ENCODE results near the gene COL26A1.
A peak's percentile ranks its signal among the peaks of the same experiment; 100 is the strongest.
"Not testable (repeated sequence)": the region's sequence is repeated elsewhere in the genome, so short reads cannot be mapped to it uniquely, and the experiment has no call there.

The COL26A1 gene

GRCh38 chr7:101453617-101454016 lies 90.9 kb downstream of the COL26A1 start:
- peak; percentile 36 for DNase-seq

DNA sequence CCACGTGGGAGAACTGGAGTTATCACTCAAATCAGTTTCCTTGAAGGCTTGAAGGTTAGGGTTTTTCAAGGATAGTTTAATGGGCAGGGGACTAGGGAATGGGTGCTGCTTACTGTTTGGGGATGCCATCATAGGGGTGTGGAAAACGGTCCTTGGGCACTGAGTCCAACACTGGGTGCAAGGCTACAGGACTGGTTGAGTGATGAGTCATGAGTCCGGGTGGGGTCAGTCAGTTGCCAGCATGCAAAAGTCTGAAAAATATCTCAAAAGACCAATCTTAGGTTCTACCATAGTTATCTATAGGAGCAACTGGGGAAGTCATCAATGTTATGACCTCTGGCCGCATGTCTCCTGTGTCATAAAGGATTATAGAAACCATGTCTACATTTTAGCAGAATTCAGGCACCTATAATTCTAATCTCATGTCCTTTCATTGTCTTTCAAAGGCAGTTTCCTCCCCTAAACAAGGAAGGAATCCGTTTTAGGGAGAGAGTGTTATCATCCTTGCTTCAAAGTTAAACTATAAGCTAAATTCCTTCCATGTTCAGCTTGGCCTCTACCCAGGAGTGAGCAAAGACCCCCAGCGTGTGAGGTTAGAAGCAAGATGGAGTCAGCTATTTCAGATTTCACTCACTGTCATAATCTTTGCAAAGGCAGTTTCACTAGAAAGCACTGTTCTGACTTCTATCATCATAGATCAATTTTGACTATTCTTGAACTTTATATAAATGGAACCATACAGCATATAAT lies 94.5 kb downstream of the COL26A1 start:
- DNase-seq = no peak

DNA sequence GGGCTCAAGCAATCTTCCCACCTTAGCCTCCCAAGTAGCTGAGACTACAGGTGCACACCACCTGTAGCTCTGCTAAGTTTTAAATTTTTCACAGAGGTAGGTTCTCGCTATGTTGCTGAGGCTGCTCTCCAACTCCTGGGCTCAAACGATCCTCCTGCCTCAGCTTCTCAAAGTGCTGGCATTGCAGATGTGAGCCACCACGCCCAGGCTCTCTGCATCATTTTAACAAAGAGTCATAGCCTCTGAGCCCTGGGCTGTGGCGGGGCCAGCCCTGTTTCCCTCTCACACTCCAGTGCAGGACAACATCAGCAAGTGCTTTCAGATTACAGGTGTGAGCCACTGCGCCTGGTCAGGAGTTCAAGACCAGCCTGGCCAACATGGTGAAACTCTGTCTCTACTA lies 102.5 kb downstream of the COL26A1 start:
- no peak for DNase-seq

DNA sequence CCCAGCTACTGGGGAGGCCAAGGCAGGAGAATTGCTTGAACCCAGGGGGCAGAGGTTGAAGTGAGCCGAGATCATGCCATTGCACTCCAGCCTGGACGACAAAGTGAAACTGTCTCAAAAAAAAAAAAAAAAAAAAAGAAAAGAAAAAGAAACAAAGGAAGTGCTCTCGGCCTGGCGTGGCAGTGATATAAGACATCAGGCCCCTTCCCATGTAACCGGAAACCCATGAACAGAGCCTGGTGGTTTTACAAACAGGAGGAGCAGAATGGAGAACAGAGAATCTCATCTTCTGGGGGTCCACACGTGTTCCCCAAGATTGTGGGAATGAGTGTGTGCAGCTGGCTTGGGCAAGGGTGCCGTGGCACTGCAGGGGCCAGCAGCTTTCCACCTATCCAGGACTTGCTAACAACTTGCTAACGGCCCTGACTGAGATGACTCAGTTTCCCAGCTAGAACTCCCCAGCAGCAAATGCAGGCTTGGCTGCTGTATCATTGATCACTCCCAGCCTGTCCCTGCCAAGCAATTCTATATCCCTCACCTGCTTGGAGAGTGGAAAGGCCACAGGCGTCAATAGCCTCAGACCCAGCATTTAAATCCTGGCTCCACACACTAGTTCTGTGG lies 103.0 kb downstream of the COL26A1 start:
- no peak for DNase-seq

GRCh38 chr7:101466871-101467270 lies 104.2 kb downstream of the COL26A1 start:
- peak; percentile 9 for DNase-seq

DNA sequence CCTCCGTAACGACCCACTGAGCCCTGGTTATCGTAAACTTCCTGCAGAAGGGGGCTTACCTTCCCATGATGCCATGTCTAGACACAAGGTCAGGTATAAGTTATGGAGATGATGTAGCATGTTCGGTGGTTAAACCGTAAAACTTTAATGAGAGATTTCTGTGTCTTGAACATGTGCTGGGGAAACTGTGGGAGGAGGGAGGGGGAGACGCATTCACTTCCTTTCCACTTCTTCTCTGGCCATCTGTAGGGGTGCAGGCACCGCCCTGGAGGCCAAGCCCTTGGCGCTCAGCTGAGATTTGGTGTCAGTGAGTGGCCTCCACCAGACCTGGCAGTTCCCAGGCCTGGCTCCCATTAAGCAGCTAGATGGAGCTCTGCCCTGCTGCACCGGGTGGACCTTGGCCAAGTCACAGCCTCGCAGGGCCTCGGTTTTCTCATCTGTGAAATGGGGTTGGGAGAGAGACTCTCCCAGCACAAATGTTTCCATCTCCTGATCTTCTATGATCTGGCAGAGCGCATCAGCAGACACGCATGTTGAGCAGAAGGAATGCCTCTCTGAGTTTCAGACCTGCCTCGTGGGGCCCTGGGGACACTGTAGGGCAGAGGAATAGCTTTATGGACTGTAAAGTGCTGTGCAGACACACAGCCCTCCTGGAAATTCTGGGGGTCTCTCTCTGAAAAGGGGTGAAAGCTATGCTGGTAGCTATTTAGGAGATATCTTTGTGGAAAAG lies 106.0 kb downstream of the COL26A1 start:
- no peak for DNase-seq

GRCh38 chr7:101470668-101471487 lies 108.2 kb downstream of the COL26A1 start:
- DNase-seq = no peak

GRCh38 chr7:101474178-101474577 lies 111.5 kb downstream of the COL26A1 start:
- DNase-seq = no peak

GRCh38 chr7:101475691-101476090 lies 113.0 kb downstream of the COL26A1 start:
- not testable (repeated sequence) for DNase-seq

DNA sequence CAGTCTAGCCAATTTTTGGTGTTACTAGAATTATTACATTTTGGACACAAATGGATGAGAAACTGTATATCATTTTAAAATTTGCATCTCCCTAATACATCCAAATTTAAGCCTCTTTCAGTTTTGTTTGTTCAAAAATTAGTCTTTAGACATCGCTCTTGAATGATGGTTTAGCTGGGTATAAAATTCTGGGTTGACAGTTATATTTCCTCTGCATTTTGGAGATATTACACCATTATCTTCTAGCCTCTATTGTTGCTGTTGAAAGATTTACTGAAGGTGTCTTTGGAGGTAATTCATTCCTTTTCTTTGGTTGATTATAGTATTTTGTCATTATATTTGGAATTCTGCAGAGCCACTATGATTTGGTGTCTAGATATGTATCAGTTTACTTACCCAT lies 116.5 kb downstream of the COL26A1 start:
- no peak for DNase-seq

GRCh38 chr7:101486056-101486432 lies 123.4 kb downstream of the COL26A1 start:
- DNase-seq = not testable (repeated sequence)

DNA sequence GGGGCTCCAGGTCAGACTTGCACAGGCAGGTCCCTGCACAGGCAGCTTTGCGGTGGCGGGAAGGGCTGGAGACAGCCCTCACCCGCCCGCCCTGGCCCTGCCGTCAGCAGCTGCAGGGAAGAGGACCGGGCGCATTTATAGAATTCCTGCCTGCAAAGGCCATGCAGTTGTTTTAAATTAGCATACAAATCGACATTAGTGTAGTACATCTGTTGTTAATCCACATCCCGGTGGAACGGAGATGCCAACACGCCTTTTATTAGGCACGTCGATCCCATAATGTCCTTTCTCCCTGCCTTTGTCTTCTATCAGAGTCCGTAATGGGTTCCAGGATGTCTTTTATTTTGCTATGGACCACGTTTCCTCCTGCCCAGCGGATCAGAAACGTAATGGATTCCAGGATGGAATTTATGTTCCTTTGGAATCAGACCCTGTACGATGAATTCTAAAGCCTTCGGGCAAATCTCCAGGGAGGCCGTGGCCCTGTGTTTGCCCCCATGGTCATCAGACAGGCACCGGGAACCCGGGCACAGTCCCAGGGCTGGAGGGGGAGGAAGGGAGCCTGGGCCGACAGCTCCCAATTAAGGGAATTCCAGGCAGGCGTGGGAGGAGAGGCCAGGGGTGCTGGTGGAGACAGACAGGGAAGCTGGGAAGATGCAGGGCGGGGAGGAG lies 123.9 kb downstream of the COL26A1 start:
- DNase-seq = peak; percentile 62

DNA sequence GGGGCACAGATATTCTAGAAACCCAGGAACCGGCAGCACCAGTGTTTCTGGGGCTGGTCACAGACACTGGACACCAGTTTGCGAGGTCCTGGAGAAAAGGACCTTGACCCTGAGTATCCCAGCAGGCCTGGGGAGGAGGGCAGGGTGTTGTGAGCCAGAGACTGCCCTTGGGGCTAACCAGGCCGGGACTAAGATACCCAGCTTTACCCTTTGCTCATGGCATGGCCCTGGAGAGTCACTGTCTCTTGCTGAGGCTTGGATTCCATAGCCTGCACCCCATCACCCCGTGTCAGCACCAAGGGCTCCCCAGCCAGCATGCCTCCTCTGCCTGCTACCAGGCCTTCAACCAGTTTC lies 124.4 kb downstream of the COL26A1 start:
- no peak for DNase-seq

- no peak for DNase-seq
These were observed 125.1 kb downstream of the COL26A1 start for GRCh38 chr7:101487753-101488152.

- no peak for DNase-seq
These were observed 126.3 kb downstream of the COL26A1 start for GRCh38 chr7:101488826-101489572.

- DNase-seq = not testable (repeated sequence)
These were observed 127.8 kb downstream of the COL26A1 start for GRCh38 chr7:101490439-101490838.

DNA sequence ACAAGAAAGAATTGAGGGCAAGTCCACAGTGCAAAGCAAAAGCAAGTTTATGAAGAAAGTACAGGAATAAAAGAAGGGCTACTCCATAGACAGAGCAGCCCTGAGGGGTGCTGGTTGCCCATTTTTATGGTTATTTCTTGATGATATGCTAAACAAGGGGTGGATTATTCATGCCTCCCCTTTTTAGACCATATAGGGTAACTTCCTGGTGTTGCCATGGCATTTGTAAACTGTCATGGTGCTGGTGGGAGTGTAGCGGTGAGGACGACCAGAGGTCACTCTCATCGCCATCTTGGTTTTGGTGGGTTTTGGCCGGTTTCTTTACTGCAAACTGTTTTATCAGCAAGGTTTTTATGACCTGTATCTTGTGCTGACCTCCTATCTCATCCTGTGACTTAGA lies 128.8 kb downstream of the COL26A1 start:
- not testable (repeated sequence) for DNase-seq

DNA sequence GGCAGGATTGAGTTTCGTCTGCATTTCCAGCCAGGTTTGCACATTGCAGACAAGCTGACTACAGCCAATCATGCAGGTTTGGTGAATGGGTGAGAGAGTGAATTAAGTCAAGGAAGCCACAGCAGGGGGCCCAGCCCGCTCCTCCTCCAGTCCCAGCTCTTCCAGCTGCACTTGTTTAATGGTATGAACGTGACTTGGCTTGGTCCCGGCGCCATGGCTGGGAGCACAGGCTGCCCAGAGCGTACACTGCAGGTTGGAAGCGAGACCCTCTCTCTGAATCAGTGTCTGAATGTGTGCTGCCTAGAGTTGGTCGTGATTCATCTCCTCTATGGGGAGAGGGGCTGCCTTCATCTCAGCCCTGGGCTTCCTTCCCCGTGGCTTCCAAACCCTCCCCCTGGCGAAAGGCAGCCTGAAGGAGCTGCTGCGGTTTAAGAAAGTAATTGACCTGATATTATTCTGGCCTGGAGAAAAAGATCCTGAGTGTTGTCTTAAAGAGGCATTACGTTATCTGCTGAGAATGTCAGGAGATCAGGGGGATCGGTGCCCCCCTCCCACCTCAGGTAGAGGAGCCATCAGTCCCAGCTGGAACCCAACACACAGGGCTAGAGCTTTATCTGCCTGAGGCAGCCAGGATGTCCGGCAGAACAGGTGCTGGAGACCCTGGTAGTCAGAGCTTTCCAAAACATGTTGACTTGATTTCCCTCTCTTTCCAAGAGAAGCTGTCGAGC lies 132.1 kb downstream of the COL26A1 start:
- DNase-seq = no peak

- no peak for DNase-seq
These were observed 133.3 kb downstream of the COL26A1 start for GRCh38 chr7:101496017-101496416.

DNA sequence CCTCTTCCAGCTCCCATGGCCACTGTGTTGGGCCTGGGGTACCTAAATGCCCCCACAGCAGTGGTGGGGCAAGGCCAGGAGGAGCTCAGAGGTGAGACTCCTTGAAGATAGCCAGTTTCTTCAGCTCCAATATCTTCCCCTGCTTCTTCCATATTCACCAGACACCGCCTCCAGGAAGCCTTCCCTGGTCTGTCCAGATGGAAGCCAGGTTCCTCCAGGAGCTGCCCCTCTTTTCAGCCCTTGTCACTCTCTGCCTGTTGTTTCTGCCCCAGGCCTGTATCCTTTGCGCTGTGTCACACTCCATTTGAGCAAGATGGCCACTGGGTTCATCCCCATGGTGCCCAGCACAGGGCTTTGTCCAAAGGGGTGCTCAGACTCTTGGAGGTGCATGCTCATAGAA lies 138.7 kb downstream of the COL26A1 start:
- no peak for DNase-seq

All from fibroblast of skin of scalp (primary cell).